Mesodermal cell (in vitro differentiated cells): ENCODE results near the gene BYSL.

Experiments used
- H3K27ac ChIP-seq: 2 replicates; pipeline ENCODE4 v1.7.0; 2013; ENCODE audit warnings: mild to moderate bottlenecking, low read depth, low read length, moderate library complexity; ENCODE audit not compliant: severe bottlenecking
- H3K36me3 ChIP-seq: 2 replicates; pipeline ENCODE4 v1.7.1; 2013; ENCODE audit warnings: mild to moderate bottlenecking, low read length, moderate library complexity; ENCODE audit not compliant: control insufficient read depth, insufficient read depth
- H3K4me1 ChIP-seq: one replicate; pipeline ENCODE4 v1.7.1; 2013; ENCODE audit warnings: mild to moderate bottlenecking, low read length; ENCODE audit not compliant: insufficient read depth, control insufficient read depth, poor library complexity, severe bottlenecking
- H3K4me3 ChIP-seq: 2 replicates; pipeline ENCODE4 v1.7.0; 2013; ENCODE audit warnings: low read length, control low read depth, mild to moderate bottlenecking; ENCODE audit not compliant: insufficient read depth, poor library complexity, severe bottlenecking; ENCODE audit errors: extremely low read depth
- H3K9me3 ChIP-seq: 2 replicates; pipeline ENCODE4 v1.7.1; 2013; ENCODE audit warnings: mild to moderate bottlenecking, low read length, moderate library complexity; ENCODE audit not compliant: control insufficient read depth
- WGBS, 2 experiments: methylation state at CpG; one replicate each; pipeline ENCODE4 v1.1.5; 2013; ENCODE audit warnings: missing lambda C conversion rate in 2 of 2; ENCODE audit not compliant: insufficient coverage in 2 of 2; 5-methylcytosine and 5-hydroxymethylcytosine counted together

The BYSL gene

DNA sequence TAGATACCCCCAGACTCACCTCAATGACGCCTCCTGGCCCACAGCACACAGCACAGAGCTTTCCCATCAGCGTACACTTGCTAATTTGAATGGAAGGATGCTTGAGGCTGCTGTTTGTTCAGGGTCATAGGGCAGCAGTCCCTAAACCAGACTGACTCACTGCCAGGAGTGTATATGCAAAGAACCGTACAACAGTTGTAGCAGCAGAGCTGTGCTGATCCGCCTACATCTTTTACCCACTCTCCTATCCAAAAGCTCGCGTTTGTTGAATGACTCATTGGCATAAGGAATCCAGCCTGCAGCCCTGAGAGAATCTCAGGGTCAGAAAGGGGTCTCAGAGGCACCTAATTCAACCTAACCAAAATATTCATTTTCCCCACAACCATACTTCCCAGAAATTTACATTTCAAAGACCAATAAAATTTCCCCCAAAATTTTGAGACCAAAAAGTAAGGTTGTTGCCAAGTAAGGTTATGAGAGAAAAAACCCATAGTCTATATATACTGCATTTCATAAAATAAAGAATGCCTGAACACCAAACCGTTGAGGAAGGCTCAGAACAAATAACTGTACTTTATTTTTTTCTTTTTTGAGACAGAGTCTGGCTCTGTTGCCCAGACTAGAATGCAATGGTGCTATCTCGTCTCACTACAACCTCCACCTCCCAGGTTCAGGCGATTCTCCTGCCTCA is 55.6 kb downstream of the BYSL start:
- peaks cover 6% of the 10 kb centered on the region for H3K4me1 ChIP-seq
- H3K36me3 ChIP-seq = no peaks in the 10 kb centered on the region
- 51 to 62% methylated on average over 5 to 6 of the region's 9 CpGs for WGBS, 2 experiments
- H3K4me3 ChIP-seq = no peak overlapping the region
- no peaks in the 10 kb centered on the region for H3K9me3 ChIP-seq
- H3K27ac ChIP-seq = no peak overlapping the region
